Measurements from ENCODE around the gene ALG9. TPM values are rescaled to one million over a fixed set of nuclear protein-coding genes. Genes with fewer than 3 reads are reported as not detected.
A peak's percentile ranks its signal among the peaks of the same experiment; 100 is the strongest.

ALG9 gene
- total and polyA plus RNA-seq, 8 donors, result 15.7 to 37.0 (median 21.8) TPM

DNA sequence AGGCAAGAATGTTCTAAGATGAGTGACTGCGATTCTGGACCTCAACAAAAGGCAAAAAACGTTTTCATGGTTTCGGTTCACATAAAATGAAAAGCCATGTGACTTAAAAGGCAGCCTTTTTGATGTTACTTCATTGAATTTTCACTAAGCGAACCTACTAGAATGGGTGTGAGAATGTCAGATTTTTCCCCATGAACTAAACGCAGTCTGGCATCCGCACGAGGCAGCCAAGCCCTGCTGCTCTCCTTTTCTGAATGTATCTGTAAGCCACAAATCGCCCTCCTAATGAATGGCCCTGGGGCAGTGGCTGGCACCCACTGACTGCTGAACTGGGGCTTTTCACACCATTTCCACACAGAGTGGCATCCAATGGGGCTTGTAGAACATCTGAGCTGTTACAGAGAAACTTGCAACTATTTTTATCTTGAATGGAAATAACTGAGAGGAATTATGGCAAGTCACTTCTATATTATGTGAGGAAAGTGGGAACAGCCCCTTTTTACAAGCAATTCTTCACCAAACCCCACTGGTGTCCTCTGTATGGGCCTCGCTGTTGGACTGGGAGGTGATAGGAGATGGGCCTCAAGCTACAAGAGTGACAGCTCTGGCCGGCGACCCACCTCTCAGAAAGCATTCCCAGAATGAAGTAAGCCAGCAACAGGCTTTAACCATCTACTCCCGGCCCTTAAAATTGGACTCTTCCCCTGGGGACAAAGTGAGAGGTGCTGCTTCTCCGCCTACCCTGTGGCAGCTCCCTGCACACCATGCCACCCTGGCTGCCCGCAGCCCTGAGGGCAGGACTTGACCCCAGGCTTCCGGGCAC is 134.5 kb downstream of the ALG9 start:
- WGBS, 2 donors, result 90% methylated on average over 15 of the region's 15 CpGs
- Histone ChIP-seq H3K36me3 (peaks cover 0 to 14% (median 9%) of the 10 kb centered on the region in 3 donors), H3K4me3 (no peak overlapping the region), H3K27ac (peak overlapping the region; percentile 31 to 86 (median 60)), H3K27me3 (no peaks in the 10 kb centered on the region), H3K4me1 (peaks cover 20 to 43% (median 36%) of the 10 kb centered on the region in 3 donors), H3K9me3 (no peaks in the 10 kb centered on the region)
- no peak for ATAC-seq
- TF ChIP-seq, protein P1, sequence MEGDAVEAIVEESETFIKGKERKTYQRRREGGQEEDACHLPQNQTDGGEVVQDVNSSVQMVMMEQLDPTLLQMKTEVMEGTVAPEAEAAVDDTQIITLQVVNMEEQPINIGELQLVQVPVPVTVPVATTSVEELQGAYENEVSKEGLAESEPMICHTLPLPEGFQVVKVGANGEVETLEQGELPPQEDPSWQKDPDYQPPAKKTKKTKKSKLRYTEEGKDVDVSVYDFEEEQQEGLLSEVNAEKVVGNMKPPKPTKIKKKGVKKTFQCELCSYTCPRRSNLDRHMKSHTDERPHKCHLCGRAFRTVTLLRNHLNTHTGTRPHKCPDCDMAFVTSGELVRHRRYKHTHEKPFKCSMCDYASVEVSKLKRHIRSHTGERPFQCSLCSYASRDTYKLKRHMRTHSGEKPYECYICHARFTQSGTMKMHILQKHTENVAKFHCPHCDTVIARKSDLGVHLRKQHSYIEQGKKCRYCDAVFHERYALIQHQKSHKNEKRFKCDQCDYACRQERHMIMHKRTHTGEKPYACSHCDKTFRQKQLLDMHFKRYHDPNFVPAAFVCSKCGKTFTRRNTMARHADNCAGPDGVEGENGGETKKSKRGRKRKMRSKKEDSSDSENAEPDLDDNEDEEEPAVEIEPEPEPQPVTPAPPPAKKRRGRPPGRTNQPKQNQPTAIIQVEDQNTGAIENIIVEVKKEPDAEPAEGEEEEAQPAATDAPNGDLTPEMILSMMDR (IDR thresholded peaks at IDR 0.05), result no peak
- DNase-seq, result no peak
- FAIRE-seq, result no peak
- intact Hi-C loops (cut with DNase I), result no loop called here

Other genes with a start within 250 kb of the ALG9 start
- 10 to 100 TPM; 23.2 to 50.1 (median 34.5) TPM for gene PPP2R1B, start 105.2 kb downstream of the ALG9 start, total RNA-seq
- gene PPP2R1B, start 105.2 kb downstream of the ALG9 start, polyA plus RNA-seq, result 10 to 100 TPM; 12.6 to 15.9 TPM
- gene FDXACB1, start 7.6 kb upstream of the ALG9 start, total RNA-seq, result 1 to 10 TPM in 3 of 6 donors, under 1 TPM in 3; 0.51 to 1.2 (median 1.1) TPM
- 1 to 10 TPM; 1.6 to 2.1 TPM for gene FDXACB1, start 7.6 kb upstream of the ALG9 start, polyA plus RNA-seq
- 10 to 100 TPM; 14.3 to 24.9 (median 16.0) TPM for gene CFAP68, start 8.0 kb upstream of the ALG9 start, total RNA-seq
- gene CFAP68, start 8.0 kb upstream of the ALG9 start, polyA plus RNA-seq, result 10 to 100 TPM; 25.0 to 26.9 TPM
- 10 to 100 TPM in 4 of 6 donors, 1 to 10 TPM in 2; 7.2 to 66.6 (median 16.3) TPM for gene CRYAB, start 40.2 kb upstream of the ALG9 start, total RNA-seq
- gene CRYAB, start 40.2 kb upstream of the ALG9 start, polyA plus RNA-seq, result 10 to 100 TPM; 36.1 to 81.8 TPM
- gene HSPB2, start 41.2 kb upstream of the ALG9 start, total RNA-seq, result under 1 TPM in 5 of 6 donors, not detected in 1; 0.32 to 0.86 (median 0.61) TPM
- 1 to 10 TPM in 1 of 2 donors, under 1 TPM in 1; 0.85 to 1.5 TPM for gene HSPB2, start 41.2 kb upstream of the ALG9 start, polyA plus RNA-seq
- gene C11orf52, start 47.3 kb upstream of the ALG9 start, total RNA-seq, result 10 to 100 TPM in 4 of 6 donors, 1 to 10 TPM in 2; 9.3 to 18.5 (median 11.7) TPM
- gene C11orf52, start 47.3 kb upstream of the ALG9 start, polyA plus RNA-seq, result 10 to 100 TPM; 19.4 to 23.3 TPM
- gene DIXDC1, start 65.8 kb upstream of the ALG9 start, total RNA-seq, result 10 to 100 TPM in 1 of 6 donors, 1 to 10 TPM in 5; 3.8 to 11.3 (median 5.9) TPM
- gene DIXDC1, start 65.8 kb upstream of the ALG9 start, polyA plus RNA-seq, result 1 to 10 TPM; 3.1 to 4.2 TPM
- gene DLAT, start 153.8 kb upstream of the ALG9 start, total RNA-seq, result 10 to 100 TPM in 2 of 6 donors, 1 to 10 TPM in 4; 5.5 to 13.9 (median 8.6) TPM
- gene DLAT, start 153.8 kb upstream of the ALG9 start, polyA plus RNA-seq, result 1 to 10 TPM; 4.2 to 8.2 TPM
- gene PIH1D2, start 202.4 kb upstream of the ALG9 start, total RNA-seq, result 1 to 10 TPM in 4 of 6 donors, under 1 TPM in 2; 0.69 to 1.5 (median 1.1) TPM
- gene PIH1D2, start 202.4 kb upstream of the ALG9 start, polyA plus RNA-seq, result 1 to 10 TPM; 1.2 to 1.5 TPM
- 10 to 100 TPM in 2 of 6 donors, 1 to 10 TPM in 4; 7.5 to 13.4 (median 9.1) TPM for gene NKAPD1, start 202.7 kb upstream of the ALG9 start, total RNA-seq
- gene NKAPD1, start 202.7 kb upstream of the ALG9 start, polyA plus RNA-seq, result 1 to 10 TPM; 7.0 to 8.5 TPM
- gene TIMM8B, start 215.2 kb upstream of the ALG9 start, total RNA-seq, result 10 to 100 TPM; 12.7 to 22.4 (median 17.7) TPM
- 10 to 100 TPM; 38.5 to 49.4 TPM for gene TIMM8B, start 215.2 kb upstream of the ALG9 start, polyA plus RNA-seq
- gene SDHD, start 215.3 kb upstream of the ALG9 start, total RNA-seq, result 10 to 100 TPM; 30.4 to 49.9 (median 39.7) TPM
- gene SDHD, start 215.3 kb upstream of the ALG9 start, polyA plus RNA-seq, result 10 to 100 TPM; 28.5 to 53.1 TPM